Neural progenitor cell (in vitro differentiated cells): ENCODE data around the gene MAP3K6. TPM values are rescaled to one million over a fixed set of nuclear protein-coding genes. Genes with fewer than 3 reads are reported as not detected.

ENCODE experiments used
- DNase-seq: peaks from one replicate; pipeline ENCODE4 v3.0.0-alpha.2; 2016; ENCODE audit warnings: low spot score
- H2AFZ ChIP-seq: fragments of 200-600 bp; sonication (generic); replicated peaks from 2 replicates; pipeline ENCODE4 v1.6.1; 2016; ENCODE audit warnings: antibody characterized with exemption
- H3F3A ChIP-seq: fragments of 200-600 bp; sonication (generic); 2 replicates; pipeline ENCODE4 v1.6.1; 2016; ENCODE audit warnings: antibody characterized with exemption, low read depth
- H3K27ac ChIP-seq: fragments of 200-600 bp; sonication (generic); 2 replicates; pipeline ENCODE4 v1.5.1; 2016; ENCODE audit warnings: mild to moderate bottlenecking
- H3K27me3 ChIP-seq: fragments of 200-600 bp; sonication (generic); 2 replicates; pipeline ENCODE4 v1.6.1; 2016; ENCODE audit warnings: mild to moderate bottlenecking, moderate library complexity
- H3K36me3 ChIP-seq: fragments of 200-600 bp; sonication (generic); 2 replicates; pipeline ENCODE4 v1.5.1; 2016
- H3K4me1 ChIP-seq: fragments of 200-600 bp; sonication (generic); 2 replicates; pipeline ENCODE4 v1.6.1; 2016; ENCODE audit warnings: mixed run types
- H3K4me2 ChIP-seq: fragments of 200-600 bp; sonication (generic); 2 replicates; pipeline ENCODE4 v1.6.1; 2016
- H3K4me3 ChIP-seq: fragments of 200-600 bp; sonication (generic); 2 replicates; pipeline ENCODE4 v1.5.1; 2016
- H3K79me2 ChIP-seq: fragments of 200-600 bp; sonication (generic); 2 replicates; pipeline ENCODE4 v1.6.1; 2016; ENCODE audit warnings: low read depth
- H3K9ac ChIP-seq: fragments of 200-600 bp; sonication (generic); 2 replicates; pipeline ENCODE4 v1.6.1; 2016
- H3K9me3 ChIP-seq: fragments of 200-600 bp; sonication (generic); 2 replicates; pipeline ENCODE4 v1.5.1; 2016; ENCODE audit warnings: low read depth
- H4K20me1 ChIP-seq: fragments of 200-600 bp; sonication (generic); 2 replicates; pipeline ENCODE4 v1.6.1; 2016; ENCODE audit warnings: low read depth
- H3K27ac Mint-ChIP-seq: 3 replicates; pipeline ENCODE4 v1.8.0; 2021; ENCODE audit warnings: mixed read lengths
- H3K27me3 Mint-ChIP-seq: 2 replicates; pipeline ENCODE4 v1.8.0; 2022; ENCODE audit warnings: low read depth, mild to moderate bottlenecking, inconsistent platforms, moderate library complexity, mixed read lengths; ENCODE audit not compliant: insufficient read depth
- H3K36me3 Mint-ChIP-seq: 3 replicates; pipeline ENCODE4 v1.8.0; 2021; ENCODE audit warnings: mixed read lengths
- H3K4me1 Mint-ChIP-seq: 3 replicates; pipeline ENCODE4 v1.8.0; 2021; ENCODE audit warnings: mixed read lengths
- H3K4me3 Mint-ChIP-seq: 3 replicates; pipeline ENCODE4 v1.8.0; 2021; ENCODE audit warnings: mild to moderate bottlenecking, moderate library complexity, mixed read lengths
- H3K9me3 Mint-ChIP-seq: 3 replicates; pipeline ENCODE4 v1.8.0; 2020; ENCODE audit warnings: mixed read lengths
- EZH2 ChIP-seq: fragments of 200-600 bp; sonication (generic); IDR thresholded peaks from 2 replicates; pipeline ENCODE4 v1.6.1; 2017; ENCODE audit warnings: antibody characterized with exemption, mild to moderate bottlenecking, moderate library complexity
- EZH2phosphoT487 ChIP-seq: fragments of 200-600 bp; sonication (generic); IDR thresholded peaks from 2 replicates; pipeline ENCODE4 v1.6.1; 2017; ENCODE audit warnings: antibody characterized with exemption
- total RNA-seq: library from RNA; depleted of rRNA; stranded (reverse); fragments of >200 nt; gene quantifications from 2 replicates; pipeline ENCODE4 v1.2.3, GENCODE V29; 2015; ENCODE audit warnings: low replicate concordance
- TF ChIP-seq, protein P1 (sequence below): fragments of 200-600 bp; sonication (generic); IDR thresholded peaks from 2 replicates; pipeline ENCODE4 v1.5.1; 2017; ENCODE audit warnings: antibody characterized with exemption, mild to moderate bottlenecking

Gene MAP3K6
- total RNA-seq, 1 donor from 2014 or later, result 1.9 TPM

DNA sequence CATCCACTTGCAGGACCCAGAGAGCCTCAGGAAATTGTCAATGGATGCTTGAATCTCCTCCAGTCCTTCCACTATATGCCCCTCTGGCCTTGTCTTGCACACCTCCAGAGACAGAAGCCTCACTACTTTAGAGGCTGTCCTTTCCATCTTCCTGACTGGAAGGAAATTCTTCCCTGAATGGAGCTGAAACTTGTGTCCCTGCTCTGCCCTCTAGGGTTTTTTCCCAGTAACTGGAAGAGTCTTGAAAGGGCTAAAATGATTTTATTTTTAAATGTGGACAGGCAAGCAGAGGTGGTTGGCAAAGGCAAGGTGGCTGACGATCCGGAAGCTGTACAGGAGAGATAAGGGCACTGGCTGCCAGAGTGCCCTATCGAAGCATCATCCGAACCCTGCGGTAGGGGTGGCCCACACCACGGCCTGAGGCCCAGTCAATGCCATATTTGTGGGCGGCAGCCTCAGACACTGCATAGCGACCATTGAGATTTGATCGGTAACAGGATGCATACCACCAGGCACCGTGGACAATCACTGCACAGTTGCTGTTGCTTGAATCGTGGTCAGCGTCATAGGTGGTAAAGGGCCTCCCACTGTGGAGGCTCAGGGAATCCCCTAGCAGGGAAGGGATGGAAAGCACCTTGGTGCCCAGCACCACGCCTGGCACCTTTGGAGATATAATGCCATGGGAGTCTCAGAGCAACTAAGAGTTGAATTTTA is 2.3 kb upstream of the MAP3K6 start:
- Mint-ChIP-seq H3K36me3 (no peaks in the 10 kb centered on the region), H3K4me3 (peak overlapping the region; percentile 31), H3K27me3 (peaks cover 14% of the 10 kb centered on the region), H3K9me3 (no peaks in the 10 kb centered on the region), H3K27ac (peak overlapping the region; percentile 76), H3K4me1 (peaks cover 36% of the 10 kb centered on the region)
- TF ChIP-seq EZH2 (no peak), EZH2phosphoT487 (no peak)
- TF ChIP-seq, protein P1, sequence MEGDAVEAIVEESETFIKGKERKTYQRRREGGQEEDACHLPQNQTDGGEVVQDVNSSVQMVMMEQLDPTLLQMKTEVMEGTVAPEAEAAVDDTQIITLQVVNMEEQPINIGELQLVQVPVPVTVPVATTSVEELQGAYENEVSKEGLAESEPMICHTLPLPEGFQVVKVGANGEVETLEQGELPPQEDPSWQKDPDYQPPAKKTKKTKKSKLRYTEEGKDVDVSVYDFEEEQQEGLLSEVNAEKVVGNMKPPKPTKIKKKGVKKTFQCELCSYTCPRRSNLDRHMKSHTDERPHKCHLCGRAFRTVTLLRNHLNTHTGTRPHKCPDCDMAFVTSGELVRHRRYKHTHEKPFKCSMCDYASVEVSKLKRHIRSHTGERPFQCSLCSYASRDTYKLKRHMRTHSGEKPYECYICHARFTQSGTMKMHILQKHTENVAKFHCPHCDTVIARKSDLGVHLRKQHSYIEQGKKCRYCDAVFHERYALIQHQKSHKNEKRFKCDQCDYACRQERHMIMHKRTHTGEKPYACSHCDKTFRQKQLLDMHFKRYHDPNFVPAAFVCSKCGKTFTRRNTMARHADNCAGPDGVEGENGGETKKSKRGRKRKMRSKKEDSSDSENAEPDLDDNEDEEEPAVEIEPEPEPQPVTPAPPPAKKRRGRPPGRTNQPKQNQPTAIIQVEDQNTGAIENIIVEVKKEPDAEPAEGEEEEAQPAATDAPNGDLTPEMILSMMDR, result peak; percentile 33
- no peak overlapping the region for H3K9ac ChIP-seq
- no peaks in the 10 kb centered on the region for H3K27me3 ChIP-seq
- H3K9me3 ChIP-seq, result no peaks in the 10 kb centered on the region
- peaks cover 22% of the 10 kb centered on the region for H3K4me1 ChIP-seq
- H3K4me2 ChIP-seq, result no peak overlapping the region
- no peak overlapping the region for H3K27ac ChIP-seq
- peaks cover 13% of the 10 kb centered on the region for H4K20me1 ChIP-seq
- H3K4me3 ChIP-seq, result no peak overlapping the region
- no peak overlapping the region for H2AFZ ChIP-seq
- H3F3A ChIP-seq, result peaks cover 39% of the 10 kb centered on the region
- no peaks in the 10 kb centered on the region for H3K36me3 ChIP-seq
- H3K79me2 ChIP-seq, result no peaks in the 10 kb centered on the region
- no peak for DNase-seq

DNA sequence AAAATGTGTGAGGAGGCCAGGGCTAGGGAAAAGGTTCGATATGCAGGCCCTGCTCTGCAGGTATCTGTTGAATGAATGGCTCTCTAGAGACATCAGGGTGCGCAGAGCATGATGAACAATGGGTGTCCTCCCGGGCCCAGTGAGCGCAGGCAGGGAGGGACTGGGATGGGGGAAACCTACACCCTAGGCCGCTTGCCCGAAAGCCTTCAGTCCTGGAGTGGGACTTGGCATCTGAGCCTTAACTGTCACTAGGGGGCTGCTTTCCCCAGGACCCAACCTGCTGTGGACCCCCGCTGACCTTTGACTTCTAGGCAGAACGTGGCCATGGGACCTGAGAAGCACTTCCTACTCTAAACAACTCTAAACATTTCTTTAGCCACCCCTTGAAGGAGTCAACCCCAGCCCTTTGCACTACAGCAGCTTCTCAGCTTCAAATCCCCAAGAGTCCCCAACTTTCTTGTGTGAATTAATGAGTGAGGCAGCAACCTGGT is 444 bp upstream of the MAP3K6 start:
- no peak for DNase-seq
- peaks cover 46% of the 10 kb centered on the region for H3K4me1 Mint-ChIP-seq
- Histone ChIP-seq H3K4me3 (peak overlapping the region; percentile 65), H3K9me3 (no peaks in the 10 kb centered on the region), H3K36me3 (no peaks in the 10 kb centered on the region), H3K27ac (no peak overlapping the region), H3K4me1 (peaks cover 26% of the 10 kb centered on the region), H3K79me2 (no peaks in the 10 kb centered on the region), H3K9ac (no peak overlapping the region), H3K27me3 (peaks cover 8% of the 10 kb centered on the region), H2AFZ (peak overlapping the region; percentile 92), H4K20me1 (peaks cover 20% of the 10 kb centered on the region), H3F3A (peaks cover 50% of the 10 kb centered on the region), H3K4me2 (peak overlapping the region; percentile 92)
- H3K36me3 Mint-ChIP-seq, result peaks cover 2% of the 10 kb centered on the region
- peaks cover 15% of the 10 kb centered on the region for H3K27me3 Mint-ChIP-seq
- no peaks in the 10 kb centered on the region for H3K9me3 Mint-ChIP-seq
- H3K4me3 Mint-ChIP-seq, result peak overlapping the region; percentile 86
- TF ChIP-seq EZH2phosphoT487, result no peak
- TF ChIP-seq, protein P1, result no peak
- no peak for TF ChIP-seq EZH2
- peak overlapping the region; percentile 93 for H3K27ac Mint-ChIP-seq

DNA sequence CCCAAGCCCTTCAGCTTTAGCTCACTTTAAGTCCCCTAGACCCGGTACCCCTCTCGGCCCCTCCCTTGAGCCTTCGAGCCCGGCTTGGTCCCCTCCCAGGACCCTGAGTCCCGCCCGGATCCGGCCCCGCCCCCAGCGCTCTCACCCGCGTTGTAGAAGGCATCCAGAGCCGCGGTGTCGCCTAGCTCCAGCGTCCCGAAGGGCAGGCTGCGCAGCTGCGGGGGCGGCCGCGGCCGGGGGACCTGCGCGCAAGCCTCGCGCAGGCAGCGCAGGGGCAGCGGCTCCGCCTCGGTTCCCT is 699 bp downstream of the MAP3K6 start:
- peak overlapping the region; percentile 48 for H3K27ac ChIP-seq

More for the DNA sequence above, 699 bp downstream of the MAP3K6 start:
- H3K36me3 ChIP-seq, result no peaks in the 10 kb centered on the region
- H3K27me3 Mint-ChIP-seq, result peaks cover 15% of the 10 kb centered on the region
- H4K20me1 ChIP-seq, result peaks cover 20% of the 10 kb centered on the region
- peaks cover 19% of the 10 kb centered on the region for H3K27me3 ChIP-seq
- H3K9me3 Mint-ChIP-seq, result no peaks in the 10 kb centered on the region
- H3K4me3 Mint-ChIP-seq, result peak overlapping the region; percentile 94
- peak overlapping the region; percentile 92 for H3K4me2 ChIP-seq
- peaks cover 26% of the 10 kb centered on the region for H3K4me1 ChIP-seq
- no peak overlapping the region for H3K9ac ChIP-seq
- H3F3A ChIP-seq, result peaks cover 50% of the 10 kb centered on the region
- peak overlapping the region; percentile 65 for H3K4me3 ChIP-seq
- peak overlapping the region; percentile 84 for H2AFZ ChIP-seq
- H3K36me3 Mint-ChIP-seq, result peaks cover 2% of the 10 kb centered on the region
- H3K27ac Mint-ChIP-seq, result peak overlapping the region; percentile 91
- DNase-seq, result peak; percentile 95
- H3K9me3 ChIP-seq, result no peaks in the 10 kb centered on the region
- H3K79me2 ChIP-seq, result no peaks in the 10 kb centered on the region
- TF ChIP-seq EZH2 (no peak), EZH2phosphoT487 (no peak)
- TF ChIP-seq, protein P1, result no peak
- peaks cover 46% of the 10 kb centered on the region for H3K4me1 Mint-ChIP-seq
